CD14-positive monocyte (primary cell): ENCODE measurements around the gene EVX1. TPM values are rescaled to one million over a fixed set of nuclear protein-coding genes. Genes with fewer than 3 reads are reported as not detected.
A peak's percentile ranks its signal among the peaks of the same experiment; 100 is the strongest.

Source experiments
- DNase-seq, 3 donors: peaks; one replicate each; pipeline ENCODE4 v3.0.0-alpha.2; 2011 to 2022
- H2AFZ ChIP-seq: 2 replicates; pipeline ENCODE4 v1.6.0; 2012; ENCODE audit warnings: mild to moderate bottlenecking, low read depth, low read length, inconsistent platforms; ENCODE audit not compliant: insufficient read depth, poor library complexity, severe bottlenecking
- H3K27ac ChIP-seq, 2 donors: 1 replicate in 1 of 2; 2 replicates in 1 of 2; pipeline ENCODE4 v1.5.1; 2012 to 2013; ENCODE audit warnings: low read length in 2 of 2, control low read depth in 1 of 2, inconsistent platforms in 1 of 2, low read depth in 1 of 2, mild to moderate bottlenecking in 1 of 2
- H3K27me3 ChIP-seq, 2 donors: one replicate each; pipeline versions ENCODE4 v1.6.0 to v1.6.1; 2011 to 2013; ENCODE audit warnings: low read length in 2 of 2; ENCODE audit not compliant: control insufficient read depth in 2 of 2, insufficient read depth in 2 of 2
- H3K36me3 ChIP-seq, 2 donors: replicated peaks in 1 of 2; 1 replicate in 1 of 2; 2 replicates in 1 of 2; pipeline versions ENCODE4 v1.5.1 to v1.6.1; 2012 to 2013; ENCODE audit warnings: low read length in 2 of 2, control low read depth in 1 of 2, inconsistent platforms in 1 of 2, mild to moderate bottlenecking in 1 of 2; ENCODE audit not compliant: insufficient read depth in 2 of 2, control insufficient read depth in 1 of 2
- H3K4me1 ChIP-seq, 2 donors: 1 replicate in 1 of 2; 2 replicates in 1 of 2; pipeline versions ENCODE4 v1.5.1 to v1.6.1; 2012 to 2013; ENCODE audit warnings: low read length in 2 of 2, control low read depth in 1 of 2, inconsistent platforms in 1 of 2, mild to moderate bottlenecking in 1 of 2, moderate library complexity in 1 of 2; ENCODE audit not compliant: insufficient read depth in 2 of 2, control insufficient read depth in 1 of 2
- H3K4me2 ChIP-seq: replicated peaks from 2 replicates; pipeline ENCODE3; 2012; ENCODE audit warnings: low read length, moderate library complexity, mild to moderate bottlenecking; ENCODE audit not compliant: poor library complexity, severe bottlenecking; ENCODE audit errors: extremely low read depth
- H3K4me3 ChIP-seq, 3 experiments: fragments of 200-600 bp in 1 of 3; sonication (generic) in 1 of 3; replicated peaks in 1 of 3; 1 replicate in 2 of 3; 2 replicates in 1 of 3; pipeline ENCODE4 v1.5.1; 2011 to 2013; ENCODE audit warnings: low read length in 3 of 3, mild to moderate bottlenecking in 3 of 3, control low read depth in 2 of 3, low read depth in 2 of 3, inconsistent platforms in 1 of 3, moderate library complexity in 1 of 3
- H3K79me2 ChIP-seq: 2 replicates; pipeline ENCODE4 v1.6.0; 2012; ENCODE audit warnings: mild to moderate bottlenecking, control low read depth, inconsistent platforms, low read length, moderate library complexity; ENCODE audit not compliant: insufficient read depth
- H3K9ac ChIP-seq: 2 replicates; pipeline ENCODE4 v1.6.0; 2017; ENCODE audit warnings: low read length, mild to moderate bottlenecking; ENCODE audit not compliant: insufficient read depth, poor library complexity, severe bottlenecking
- H3K9me3 ChIP-seq, 2 donors: replicated peaks in 1 of 2; 1 replicate in 1 of 2; 2 replicates in 1 of 2; pipeline versions ENCODE4 v1.5.1 to v1.6.1; 2012 to 2013; ENCODE audit warnings: low read length in 2 of 2, control low read depth in 1 of 2; ENCODE audit not compliant: control insufficient read depth in 1 of 2, insufficient read depth in 1 of 2
- H4K20me1 ChIP-seq: 2 replicates; pipeline ENCODE4 v1.6.0; 2012; ENCODE audit warnings: mild to moderate bottlenecking, low read length, control low read depth, moderate library complexity; ENCODE audit not compliant: insufficient read depth
- H3K27ac Mint-ChIP-seq, 7 donors: one replicate each; pipeline ENCODE4 v1.8.0; 2020; ENCODE audit warnings: mild to moderate bottlenecking in 7 of 7, mixed read lengths in 7 of 7, moderate library complexity in 6 of 7, inconsistent platforms in 2 of 7
- H3K27me3 Mint-ChIP-seq, 3 donors: one replicate each; pipeline ENCODE4 v1.8.0; 2021 to 2022; ENCODE audit warnings: low read depth in 3 of 3, mild to moderate bottlenecking in 3 of 3, mixed read lengths in 3 of 3, moderate library complexity in 3 of 3, inconsistent platforms in 1 of 3
- H3K36me3 Mint-ChIP-seq, 2 donors: one replicate each; pipeline ENCODE4 v1.8.0; 2020; ENCODE audit warnings: mixed read lengths in 2 of 2, inconsistent platforms in 1 of 2, mild to moderate bottlenecking in 1 of 2
- H3K4me1 Mint-ChIP-seq: one replicate; pipeline ENCODE4 v1.8.0; 2020; ENCODE audit warnings: mild to moderate bottlenecking, mixed read lengths
- H3K4me3 Mint-ChIP-seq, 2 donors: one replicate each; pipeline ENCODE4 v1.8.0; 2020; ENCODE audit warnings: mild to moderate bottlenecking in 2 of 2, mixed read lengths in 2 of 2, moderate library complexity in 1 of 2
- H3K9me3 Mint-ChIP-seq, 7 donors: one replicate each; pipeline ENCODE4 v1.8.0; 2020 to 2022; ENCODE audit warnings: mixed read lengths in 7 of 7, mild to moderate bottlenecking in 6 of 7, moderate library complexity in 6 of 7, inconsistent platforms in 2 of 7
- WGBS: methylation state at CpG from one replicate; pipeline ENCODE4 v1.1.5; 2013; ENCODE audit warnings: missing lambda C conversion rate; ENCODE audit not compliant: insufficient coverage; 5-methylcytosine and 5-hydroxymethylcytosine counted together
- intact Hi-C, 2 donors: fragments of 100-400 bp; cut with micrococcal nuclease; formaldehyde crosslinking; loops; one replicate each; pipeline versions ENCODE4 v1.15.0 to v1.15.1; 2023
- polyA plus RNA-seq, 3 donors: library from polyadenylated mRNA; depleted of rRNA in 1 of 3; unstranded in 2 of 3; stranded (reverse) in 1 of 3; fragments of 300-500 nt in 2 of 3; fragments of >200 nt in 1 of 3; fragmentation: Illumina TruSeq in 2 of 3; gene quantifications; 1 replicate in 2 of 3; 2 replicates in 1 of 3; pipeline ENCODE4 v1.2.3, GENCODE V29; 2012 to 2021
- TF ChIP-seq, protein P1 (sequence below): fragments of 200-600 bp; IDR thresholded peaks from one replicate; pipeline ENCODE4 v1.8.0; 2022; ENCODE audit warnings: antibody characterized with exemption, mild to moderate bottlenecking

EVX1 gene
- polyA plus RNA-seq, 3 donors: not detected

DNA sequence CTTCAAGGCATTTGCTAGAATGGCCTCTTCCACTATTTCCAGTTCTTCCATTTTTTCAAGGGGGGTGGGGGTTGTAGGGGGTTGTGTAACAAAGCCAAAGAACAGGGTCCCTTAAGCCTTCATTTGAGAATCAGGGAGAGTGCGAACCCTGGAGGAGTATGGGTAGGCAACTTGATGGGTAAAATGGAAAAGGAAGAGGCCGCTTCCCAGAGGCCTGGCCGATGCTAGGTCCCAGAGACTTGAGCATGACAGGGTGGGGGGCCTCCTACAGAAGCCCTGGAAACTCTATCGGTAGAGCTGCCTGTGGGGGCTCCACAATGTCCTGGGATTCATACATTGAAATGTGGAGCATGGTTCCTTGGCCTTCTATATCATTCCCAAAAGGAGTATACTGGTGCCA, 33.6 kb upstream of the EVX1 start:
- WGBS: 73% methylated on average over 4 of the region's 4 CpGs
- H3K79me2 ChIP-seq: no peaks in the 10 kb centered on the region
- H3K4me1 Mint-ChIP-seq: peaks cover 35% of the 10 kb centered on the region
- no peak overlapping the region for H3K4me2 ChIP-seq
- DNase-seq: no peak
- H3K27me3 ChIP-seq: peaks cover 99 to 100% of the 10 kb centered on the region in 2 donors
- peak overlapping the region in 1 of 2 donors; percentile 80 for H3K4me3 Mint-ChIP-seq
- TF ChIP-seq, protein P1, sequence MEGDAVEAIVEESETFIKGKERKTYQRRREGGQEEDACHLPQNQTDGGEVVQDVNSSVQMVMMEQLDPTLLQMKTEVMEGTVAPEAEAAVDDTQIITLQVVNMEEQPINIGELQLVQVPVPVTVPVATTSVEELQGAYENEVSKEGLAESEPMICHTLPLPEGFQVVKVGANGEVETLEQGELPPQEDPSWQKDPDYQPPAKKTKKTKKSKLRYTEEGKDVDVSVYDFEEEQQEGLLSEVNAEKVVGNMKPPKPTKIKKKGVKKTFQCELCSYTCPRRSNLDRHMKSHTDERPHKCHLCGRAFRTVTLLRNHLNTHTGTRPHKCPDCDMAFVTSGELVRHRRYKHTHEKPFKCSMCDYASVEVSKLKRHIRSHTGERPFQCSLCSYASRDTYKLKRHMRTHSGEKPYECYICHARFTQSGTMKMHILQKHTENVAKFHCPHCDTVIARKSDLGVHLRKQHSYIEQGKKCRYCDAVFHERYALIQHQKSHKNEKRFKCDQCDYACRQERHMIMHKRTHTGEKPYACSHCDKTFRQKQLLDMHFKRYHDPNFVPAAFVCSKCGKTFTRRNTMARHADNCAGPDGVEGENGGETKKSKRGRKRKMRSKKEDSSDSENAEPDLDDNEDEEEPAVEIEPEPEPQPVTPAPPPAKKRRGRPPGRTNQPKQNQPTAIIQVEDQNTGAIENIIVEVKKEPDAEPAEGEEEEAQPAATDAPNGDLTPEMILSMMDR: no peak
- H3K27ac ChIP-seq: no peak overlapping the region
- H3K9me3 ChIP-seq: peaks cover 4 to 22% of the 10 kb centered on the region in 2 donors
- H4K20me1 ChIP-seq: no peaks in the 10 kb centered on the region
- no peak overlapping the region for H3K27ac Mint-ChIP-seq
- peaks cover 99 to 100% (median 99%) of the 10 kb centered on the region in 3 donors for H3K27me3 Mint-ChIP-seq
- H3K4me3 ChIP-seq: no peak overlapping the region
- H3K9ac ChIP-seq: no peak overlapping the region
- intact Hi-C loops: loop anchor here (5.0 to 10.0 kb wide), 2 partner anchors 363 to 886 kb away; no protein-coding TSS in a partner anchor
- H3K9me3 Mint-ChIP-seq: peaks cover 0 to 31% (median 12%) of the 10 kb centered on the region in 7 donors
- H2AFZ ChIP-seq: no peak overlapping the region
- H3K36me3 ChIP-seq: no peaks in the 10 kb centered on the region
- peaks cover 8 to 9% of the 10 kb centered on the region in 2 donors for H3K36me3 Mint-ChIP-seq
- H3K4me1 ChIP-seq: peaks cover 16 to 22% of the 10 kb centered on the region in 2 donors

DNA sequence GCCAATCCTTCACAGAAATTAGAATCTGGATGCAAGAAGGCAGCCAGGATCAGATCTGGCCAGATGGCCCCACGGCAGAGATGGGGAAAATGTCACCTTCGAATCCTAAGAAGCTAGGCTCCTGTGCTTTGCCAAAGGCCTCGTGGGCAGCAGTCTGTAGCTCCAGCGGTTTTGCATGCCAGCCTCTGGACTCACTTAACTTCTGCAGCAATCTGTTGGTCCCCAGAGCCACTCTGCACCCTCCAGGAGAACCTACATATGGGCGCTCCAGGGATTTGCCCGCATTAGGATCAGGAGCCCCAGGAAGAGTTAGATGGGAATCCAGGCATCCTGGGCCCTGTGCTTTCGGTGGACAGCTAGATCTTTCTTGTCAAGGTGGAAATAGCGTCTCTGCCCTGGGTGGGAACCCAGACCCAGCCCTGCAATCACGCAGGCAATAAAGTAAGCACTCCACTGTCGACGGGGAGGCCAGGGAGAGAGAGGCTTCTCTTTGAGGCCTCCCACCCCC, 32.6 kb upstream of the EVX1 start:
- Histone ChIP-seq H4K20me1 (no peaks in the 10 kb centered on the region), H3K27ac (no peak overlapping the region), H3K9ac (no peak overlapping the region), H3K4me2 (peak overlapping the region; percentile 57), H3K27me3 (peaks cover 99 to 100% of the 10 kb centered on the region in 2 donors), H3K79me2 (no peaks in the 10 kb centered on the region), H2AFZ (no peak overlapping the region), H3K9me3 (peaks cover 4 to 17% of the 10 kb centered on the region in 2 donors), H3K4me3 (no peak overlapping the region), H3K36me3 (no peaks in the 10 kb centered on the region), H3K4me1 (peaks cover 12 to 17% of the 10 kb centered on the region in 2 donors)
- peak overlapping the region in 1 of 2 donors; percentile 89 for H3K4me3 Mint-ChIP-seq
- intact Hi-C loops: loop anchor here (5.0 to 10.0 kb wide), 3 partner anchors 362 to 885 kb away; no protein-coding TSS in a partner anchor
- peaks cover 99 to 100% (median 99%) of the 10 kb centered on the region in 3 donors for H3K27me3 Mint-ChIP-seq
- 48% methylated on average over 11 of the region's 11 CpGs for WGBS
- DNase-seq: no peak
- H3K27ac Mint-ChIP-seq: no peak overlapping the region
- H3K36me3 Mint-ChIP-seq: peaks cover 7 to 8% of the 10 kb centered on the region in 2 donors
- TF ChIP-seq, protein P1: no peak
- H3K4me1 Mint-ChIP-seq: peaks cover 25% of the 10 kb centered on the region
- peaks cover 0 to 36% (median 8%) of the 10 kb centered on the region in 7 donors for H3K9me3 Mint-ChIP-seq
